HEK293T (cell line): ENCODE measurements around the gene GSTM2.

ENCODE experiments used
- ARNT ChIP-seq: fragments of 450-650 bp; IDR thresholded peaks from 2 replicates; pipeline ENCODE4 v1.6.1; 2017; ENCODE audit warnings: mild to moderate bottlenecking
- BHLHE40 ChIP-seq: fragments of 450-650 bp; IDR thresholded peaks from 2 replicates; pipeline ENCODE4 v1.6.1; 2016; ENCODE audit warnings: mild to moderate bottlenecking, moderate library complexity, borderline replicate concordance
- ELF4 ChIP-seq: fragments of 450-650 bp; IDR thresholded peaks from 2 replicates; pipeline ENCODE4 v1.6.1; 2017; ENCODE audit warnings: antibody characterized with exemption
- FOXA1 ChIP-seq: fragments of 450-650 bp; IDR thresholded peaks from 2 replicates; pipeline ENCODE4 v1.6.1; 2016; ENCODE audit warnings: mild to moderate bottlenecking
- FOXK2 ChIP-seq: fragments of 450-650 bp; IDR thresholded peaks from 2 replicates; pipeline ENCODE4 v1.6.1; 2016; ENCODE audit warnings: mild to moderate bottlenecking
- FOXM1 ChIP-seq: fragments of 450-650 bp; IDR thresholded peaks from 2 replicates; pipeline ENCODE4 v1.6.1; 2017; ENCODE audit warnings: mild to moderate bottlenecking, borderline replicate concordance
- HDGF ChIP-seq: fragments of 450-650 bp; IDR thresholded peaks from 2 replicates; pipeline ENCODE4 v1.6.1; 2017; ENCODE audit warnings: antibody characterized with exemption, borderline replicate concordance
- L3MBTL2 ChIP-seq: fragments of 450-650 bp; conservative IDR thresholded peaks from 2 replicates; pipeline ENCODE4 v1.6.1; 2016; ENCODE audit warnings: mild to moderate bottlenecking
- LEF1 ChIP-seq: fragments of 450-650 bp; IDR thresholded peaks from 2 replicates; pipeline ENCODE4 v1.6.1; 2017; ENCODE audit warnings: mild to moderate bottlenecking, borderline replicate concordance
- NFRKB ChIP-seq: fragments of 450-650 bp; IDR thresholded peaks from 2 replicates; pipeline ENCODE4 v1.6.1; 2016; ENCODE audit warnings: mild to moderate bottlenecking, moderate library complexity
- SP1 ChIP-seq: fragments of 450-650 bp; IDR thresholded peaks from 2 replicates; pipeline ENCODE4 v1.6.1; 2017
- TARDBP ChIP-seq: fragments of 450-650 bp; IDR thresholded peaks from 2 replicates; pipeline ENCODE4 v1.6.1; 2016
- TF ChIP-seq, protein P1 (sequence below): fragments of 450-650 bp; IDR thresholded peaks from 2 replicates; pipeline ENCODE4 v1.6.1; 2016

DNA sequence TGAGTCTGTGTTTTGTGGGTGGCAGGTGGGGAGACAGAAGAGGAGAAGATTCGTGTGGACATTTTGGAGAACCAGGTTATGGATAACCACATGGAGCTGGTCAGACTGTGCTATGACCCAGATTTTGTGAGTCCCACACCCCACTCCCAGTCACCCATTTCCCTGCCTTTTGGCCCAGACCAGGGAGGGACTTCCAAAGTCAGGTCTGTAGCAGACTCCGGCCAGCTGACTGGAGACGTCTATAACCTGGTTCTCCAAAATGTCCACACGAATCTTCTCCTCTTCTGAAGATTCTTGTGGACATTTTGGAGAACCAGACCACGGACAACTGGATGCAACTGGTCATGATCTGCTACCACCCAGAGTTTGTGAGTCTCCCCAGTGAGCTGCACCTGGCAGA, 45.8 kb downstream of the GSTM2 start:
- TF ChIP-seq FOXK2 (no peak), HDGF (no peak), SP1 (no peak), LEF1 (no peak), NFRKB (no peak), TARDBP (no peak), ARNT (no peak), FOXA1 (no peak), BHLHE40 (no peak), ELF4 (no peak), FOXM1 (no peak), L3MBTL2 (no peak)
- TF ChIP-seq, protein P1, sequence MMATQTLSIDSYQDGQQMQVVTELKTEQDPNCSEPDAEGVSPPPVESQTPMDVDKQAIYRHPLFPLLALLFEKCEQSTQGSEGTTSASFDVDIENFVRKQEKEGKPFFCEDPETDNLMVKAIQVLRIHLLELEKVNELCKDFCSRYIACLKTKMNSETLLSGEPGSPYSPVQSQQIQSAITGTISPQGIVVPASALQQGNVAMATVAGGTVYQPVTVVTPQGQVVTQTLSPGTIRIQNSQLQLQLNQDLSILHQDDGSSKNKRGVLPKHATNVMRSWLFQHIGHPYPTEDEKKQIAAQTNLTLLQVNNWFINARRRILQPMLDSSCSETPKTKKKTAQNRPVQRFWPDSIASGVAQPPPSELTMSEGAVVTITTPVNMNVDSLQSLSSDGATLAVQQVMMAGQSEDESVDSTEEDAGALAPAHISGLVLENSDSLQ, result no peak
